Fibroblast of mammary gland (primary cell): ENCODE measurements around the gene APC2.

Experiments
- DNase-seq: peaks from one replicate; pipeline ENCODE4 v3.0.0-alpha.2; 2010; ENCODE audit warnings: low read depth
- H3K4me3 ChIP-seq: 2 replicates; pipeline ENCODE4 v1.5.1; 2011; ENCODE audit warnings: low read depth, mild to moderate bottlenecking, low read length, moderate library complexity; ENCODE audit not compliant: control insufficient read depth
- TF ChIP-seq, protein P1 (sequence below): conservative IDR thresholded peaks from 2 replicates; pipeline ENCODE4 v1.5.1; 2011; ENCODE audit warnings: low read depth, low read length, inconsistent platforms; ENCODE audit not compliant: control insufficient read depth, insufficient read depth

APC2 gene

DNA sequence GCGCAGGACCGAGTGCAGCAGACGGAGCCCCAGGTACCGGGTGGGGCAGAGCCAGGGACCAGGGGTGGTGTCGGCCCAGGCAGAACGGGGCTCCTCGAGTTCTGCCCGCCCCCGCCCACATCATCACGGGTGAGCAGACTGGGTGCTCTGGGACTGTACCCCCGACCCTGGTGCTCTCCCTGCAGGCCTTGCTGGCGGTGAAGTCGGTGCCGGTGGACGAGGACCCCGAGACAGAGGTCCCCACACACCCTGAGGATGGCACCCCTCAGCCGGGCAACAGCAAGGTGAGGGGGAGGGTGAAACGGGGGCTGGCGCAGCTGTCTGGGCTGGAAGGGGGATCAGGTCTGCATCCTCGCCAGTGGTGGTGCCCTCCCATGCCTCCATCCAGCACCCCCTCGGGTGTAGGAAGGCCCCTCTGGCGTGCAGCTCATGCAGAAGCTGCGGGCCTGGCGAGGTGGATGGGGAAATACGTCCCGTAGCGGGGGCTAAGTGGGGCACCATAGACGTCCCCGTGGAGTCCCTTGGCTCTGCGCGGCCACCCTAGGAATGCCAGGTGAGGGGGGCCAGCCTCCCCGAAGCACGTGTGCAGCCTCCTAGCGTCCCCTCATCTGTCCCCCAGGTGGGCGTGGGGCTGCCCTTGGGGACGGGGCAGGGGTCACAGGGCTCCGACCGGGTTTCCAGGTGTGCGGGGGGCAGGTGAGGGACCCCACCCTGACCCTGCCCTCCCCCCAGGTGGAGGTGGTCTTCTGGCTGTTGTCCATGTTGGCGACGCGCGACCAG, 6.4 kb downstream of the APC2 start:
- DNase-seq: no peak
- H3K4me3 ChIP-seq: no peak overlapping the region
- TF ChIP-seq, protein P1, sequence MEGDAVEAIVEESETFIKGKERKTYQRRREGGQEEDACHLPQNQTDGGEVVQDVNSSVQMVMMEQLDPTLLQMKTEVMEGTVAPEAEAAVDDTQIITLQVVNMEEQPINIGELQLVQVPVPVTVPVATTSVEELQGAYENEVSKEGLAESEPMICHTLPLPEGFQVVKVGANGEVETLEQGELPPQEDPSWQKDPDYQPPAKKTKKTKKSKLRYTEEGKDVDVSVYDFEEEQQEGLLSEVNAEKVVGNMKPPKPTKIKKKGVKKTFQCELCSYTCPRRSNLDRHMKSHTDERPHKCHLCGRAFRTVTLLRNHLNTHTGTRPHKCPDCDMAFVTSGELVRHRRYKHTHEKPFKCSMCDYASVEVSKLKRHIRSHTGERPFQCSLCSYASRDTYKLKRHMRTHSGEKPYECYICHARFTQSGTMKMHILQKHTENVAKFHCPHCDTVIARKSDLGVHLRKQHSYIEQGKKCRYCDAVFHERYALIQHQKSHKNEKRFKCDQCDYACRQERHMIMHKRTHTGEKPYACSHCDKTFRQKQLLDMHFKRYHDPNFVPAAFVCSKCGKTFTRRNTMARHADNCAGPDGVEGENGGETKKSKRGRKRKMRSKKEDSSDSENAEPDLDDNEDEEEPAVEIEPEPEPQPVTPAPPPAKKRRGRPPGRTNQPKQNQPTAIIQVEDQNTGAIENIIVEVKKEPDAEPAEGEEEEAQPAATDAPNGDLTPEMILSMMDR: no peak

DNA sequence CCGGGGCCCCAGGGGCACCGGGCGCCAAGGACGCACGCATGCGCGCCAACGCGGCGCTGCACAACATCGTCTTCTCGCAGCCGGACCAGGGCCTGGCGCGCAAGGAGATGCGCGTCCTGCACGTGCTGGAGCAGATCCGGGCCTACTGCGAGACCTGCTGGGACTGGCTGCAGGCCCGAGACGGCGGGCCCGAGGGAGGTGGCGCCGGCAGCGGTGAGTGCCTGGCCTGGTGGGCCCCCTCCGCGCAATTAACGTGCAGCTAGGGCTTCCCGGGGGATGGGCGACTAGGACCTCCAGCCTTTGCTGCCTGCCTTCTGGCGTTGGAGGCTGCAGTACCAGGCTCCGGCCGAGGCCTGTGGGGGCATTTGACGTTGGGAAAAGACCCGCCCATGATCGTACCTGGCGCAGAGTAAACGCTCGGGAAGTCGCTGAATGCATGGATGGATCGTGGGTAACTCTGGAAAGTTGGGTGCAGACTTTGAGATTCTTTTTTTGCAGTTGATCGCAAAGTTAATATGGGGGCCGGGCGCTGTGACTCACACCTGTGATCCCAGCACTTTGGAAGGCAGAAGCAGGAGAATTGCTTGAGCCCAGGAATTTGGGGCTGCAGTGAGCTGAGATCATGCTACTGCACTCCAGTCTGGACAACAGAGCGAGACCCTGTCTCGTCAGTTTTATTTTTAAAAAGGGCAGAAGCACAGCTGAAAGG, 7.3 kb downstream of the APC2 start:
- H3K4me3 ChIP-seq: no peak overlapping the region

DNA sequence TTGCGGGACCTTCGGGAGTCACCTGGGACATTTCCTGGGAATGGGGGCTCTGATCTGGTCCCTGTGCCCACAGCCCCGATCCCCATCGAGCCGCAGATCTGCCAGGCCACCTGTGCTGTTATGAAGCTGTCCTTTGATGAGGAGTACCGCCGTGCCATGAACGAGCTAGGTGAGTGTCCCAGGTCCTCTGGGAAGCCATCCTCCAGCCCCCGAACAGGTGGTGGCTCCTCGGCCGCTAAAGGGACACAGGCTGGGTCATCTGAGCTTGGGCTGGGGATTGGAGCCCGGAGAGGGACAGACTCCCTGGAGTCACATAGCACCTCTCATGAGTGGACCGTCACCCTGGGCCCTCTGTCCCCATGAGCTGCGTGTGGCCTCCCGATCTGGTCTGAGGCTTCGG, 8.0 kb downstream of the APC2 start:
- TF ChIP-seq, protein P1: no peak

More for the DNA sequence above, 7.3 kb downstream of the APC2 start:
- DNase-seq: no peak
- TF ChIP-seq, protein P1: no peak

DNA sequence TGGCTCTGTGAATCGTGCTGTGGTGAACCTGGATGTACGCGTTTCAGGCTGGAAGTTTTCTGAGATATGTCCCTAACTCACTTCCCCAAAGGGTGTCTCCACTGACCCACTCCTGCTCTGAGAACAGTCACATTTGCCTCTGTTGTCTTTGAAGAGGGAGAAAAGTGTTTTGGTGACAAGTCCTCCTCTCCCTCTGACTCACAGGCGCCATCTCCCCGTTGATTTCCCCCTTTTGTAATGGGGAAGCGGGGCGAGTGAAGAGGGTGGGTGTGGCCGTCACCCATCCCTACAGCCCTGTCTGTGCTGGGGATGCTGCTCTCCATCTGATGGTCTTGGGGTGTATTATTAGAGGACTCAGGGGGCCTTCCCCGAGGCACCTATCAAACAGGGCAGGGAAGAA, 9.6 kb downstream of the APC2 start:
- TF ChIP-seq, protein P1: no peak
- H3K4me3 ChIP-seq: no peak overlapping the region
- no peak for DNase-seq

More for the DNA sequence above, 8.0 kb downstream of the APC2 start:
- no peak for DNase-seq
- no peak overlapping the region for H3K4me3 ChIP-seq

DNA sequence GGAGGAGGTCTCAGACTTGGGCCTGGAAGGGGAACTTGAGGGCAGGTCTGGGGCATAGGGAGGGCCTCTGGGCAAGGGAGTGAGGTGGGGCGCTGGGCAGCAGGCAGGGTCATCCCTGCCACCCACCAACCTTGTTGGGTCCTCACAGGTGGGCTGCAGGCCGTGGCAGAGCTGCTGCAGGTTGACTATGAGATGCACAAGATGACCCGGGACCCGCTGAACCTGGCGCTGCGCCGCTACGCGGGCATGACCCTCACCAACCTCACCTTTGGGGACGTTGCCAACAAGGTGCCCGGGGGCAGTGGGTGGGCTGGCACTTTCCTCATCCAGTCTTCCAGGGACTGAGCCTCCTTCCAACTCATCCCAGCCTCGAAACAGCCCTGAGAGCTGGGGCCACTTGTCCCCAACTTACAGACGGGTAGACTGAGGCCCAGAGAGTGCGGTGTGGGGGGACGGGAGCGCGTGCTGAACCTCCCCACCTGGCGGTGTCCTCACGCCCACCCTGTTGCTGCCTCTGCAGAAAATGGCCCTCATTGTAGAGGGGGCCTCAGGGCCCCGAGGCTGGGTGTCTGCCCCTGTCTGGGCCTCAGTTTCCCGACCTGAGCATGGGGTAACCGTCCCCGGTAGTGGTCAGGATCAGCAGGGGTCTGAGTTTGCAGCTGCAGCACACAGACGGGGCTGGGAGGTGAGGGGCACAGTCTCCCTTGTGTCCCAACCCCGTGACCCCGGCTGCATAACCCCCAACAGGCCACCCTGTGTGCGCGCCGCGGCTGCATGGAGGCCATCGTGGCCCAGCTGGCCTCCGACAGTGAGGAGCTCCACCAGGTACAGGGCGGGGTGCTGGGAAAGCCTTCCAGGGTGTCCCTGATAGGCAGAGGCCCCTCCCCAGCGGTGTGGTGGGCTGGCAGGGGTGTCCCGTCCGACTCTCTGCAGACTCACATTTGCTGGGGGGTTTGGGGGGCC, 10.4 kb downstream of the APC2 start:
- TF ChIP-seq, protein P1: no peak
- no peak for DNase-seq
- H3K4me3 ChIP-seq: no peak overlapping the region

DNA sequence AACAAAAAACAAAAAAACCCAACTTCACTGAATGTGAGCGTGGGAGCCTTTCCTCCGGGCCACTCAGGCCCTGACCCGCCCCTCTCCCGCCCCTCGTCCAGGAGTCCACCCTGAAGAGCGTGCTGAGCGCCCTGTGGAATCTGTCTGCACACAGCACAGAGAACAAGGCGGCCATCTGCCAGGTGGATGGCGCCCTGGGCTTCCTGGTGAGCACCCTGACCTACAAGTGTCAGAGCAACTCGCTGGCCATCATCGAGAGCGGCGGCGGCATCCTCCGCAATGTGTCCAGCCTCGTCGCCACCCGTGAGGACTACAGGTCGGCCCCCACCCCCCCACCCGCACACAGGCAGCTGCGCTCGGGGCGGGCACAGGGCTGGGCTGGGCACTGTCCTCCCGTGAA, 11.9 kb downstream of the APC2 start:
- H3K4me3 ChIP-seq: no peak overlapping the region
- DNase-seq: no peak
- TF ChIP-seq, protein P1: no peak
